Measurements from ENCODE around the gene CDH22.

- TF ChIP-seq POLR2A (IDR thresholded peaks at IDR 0.05): no peak
- no peak for TF ChIP-seq CTCF (IDR thresholded peaks at IDR 0.05 in 8 of 11, conservative IDR thresholded peaks at IDR 0.05 in 3 of 11)
- TF ChIP-seq POLR2AphosphoS5 (IDR thresholded peaks at IDR 0.05): no peak
These were observed 113.9 kb downstream of the CDH22 start for GRCh38 chr20:46194409-46194808.

All from spleen (tissue), 7 donors.